ENCODE measurements around the gene CACHD1. TPM values are rescaled to one million over a fixed set of nuclear protein-coding genes. Genes with fewer than 3 reads are reported as not detected.
A peak's percentile ranks its signal among the peaks of the same experiment; 100 is the strongest.

The CACHD1 gene
- total RNA-seq, 1 donor from 2014 or later = 7.3 TPM

GRCh38 chr1:64474133-64474532, 4.2 kb downstream of the CACHD1 start:
- DNase-seq = no peak

GRCh38 chr1:64474665-64475439, 4.9 kb downstream of the CACHD1 start:
- DNase-seq = peak; percentile 15

DNA sequence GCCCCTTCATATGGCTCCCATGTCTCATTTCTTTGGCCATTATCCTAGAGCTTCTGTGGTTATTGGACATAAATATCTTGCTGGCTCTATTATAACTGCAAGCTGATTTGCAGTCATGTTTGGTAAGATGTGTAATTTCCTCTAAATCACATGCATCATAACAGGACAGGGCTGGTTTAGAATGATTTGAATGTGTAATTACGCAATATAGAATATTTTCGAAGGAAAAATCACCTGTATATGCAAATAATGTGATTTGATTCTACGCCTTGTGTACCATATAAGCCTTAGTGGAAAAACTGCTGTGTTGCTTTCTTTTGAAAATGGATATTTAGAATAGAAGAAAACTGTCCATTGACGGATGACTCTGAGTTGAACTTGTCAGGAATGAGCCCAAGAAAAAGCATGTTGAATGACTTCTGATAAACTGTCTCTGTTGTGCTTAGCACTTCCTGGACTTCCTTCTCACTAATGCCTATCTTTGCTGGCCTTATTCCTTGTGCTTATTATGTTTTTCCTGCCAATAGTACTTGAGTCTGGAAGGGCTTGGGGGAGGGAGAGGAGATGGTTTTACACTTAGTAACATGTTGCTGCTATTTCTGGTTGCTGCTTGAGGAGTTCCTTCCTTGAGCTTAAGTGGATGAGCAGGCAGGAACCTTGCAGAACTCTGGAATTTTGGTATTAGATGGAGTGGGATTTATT, 6.5 kb downstream of the CACHD1 start:
- peak; percentile 85 for DNase-seq

GRCh38 chr1:64478594-64479470, 8.9 kb downstream of the CACHD1 start:
- DNase-seq = peak; percentile 63

DNA sequence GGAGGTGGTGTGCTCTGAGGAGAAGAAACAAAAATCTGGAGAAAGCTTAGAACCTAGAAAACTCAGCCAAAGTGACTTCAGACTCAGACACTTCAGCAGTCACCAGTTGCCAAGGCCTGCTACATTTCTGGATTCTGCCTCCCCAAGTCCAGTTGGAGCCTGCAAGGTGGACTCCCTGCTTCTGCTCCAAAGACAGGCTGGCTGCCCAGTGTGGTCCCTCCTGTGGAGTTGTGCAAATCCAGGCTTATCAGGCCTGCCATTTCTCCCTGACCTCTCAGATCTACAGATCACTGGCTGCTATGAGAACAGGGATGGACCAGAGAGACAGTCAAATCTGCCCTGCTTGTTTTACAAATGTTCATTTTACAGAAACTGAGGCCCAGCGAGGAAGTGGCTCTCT, 9.9 kb downstream of the CACHD1 start:
- no peak for DNase-seq

DNA sequence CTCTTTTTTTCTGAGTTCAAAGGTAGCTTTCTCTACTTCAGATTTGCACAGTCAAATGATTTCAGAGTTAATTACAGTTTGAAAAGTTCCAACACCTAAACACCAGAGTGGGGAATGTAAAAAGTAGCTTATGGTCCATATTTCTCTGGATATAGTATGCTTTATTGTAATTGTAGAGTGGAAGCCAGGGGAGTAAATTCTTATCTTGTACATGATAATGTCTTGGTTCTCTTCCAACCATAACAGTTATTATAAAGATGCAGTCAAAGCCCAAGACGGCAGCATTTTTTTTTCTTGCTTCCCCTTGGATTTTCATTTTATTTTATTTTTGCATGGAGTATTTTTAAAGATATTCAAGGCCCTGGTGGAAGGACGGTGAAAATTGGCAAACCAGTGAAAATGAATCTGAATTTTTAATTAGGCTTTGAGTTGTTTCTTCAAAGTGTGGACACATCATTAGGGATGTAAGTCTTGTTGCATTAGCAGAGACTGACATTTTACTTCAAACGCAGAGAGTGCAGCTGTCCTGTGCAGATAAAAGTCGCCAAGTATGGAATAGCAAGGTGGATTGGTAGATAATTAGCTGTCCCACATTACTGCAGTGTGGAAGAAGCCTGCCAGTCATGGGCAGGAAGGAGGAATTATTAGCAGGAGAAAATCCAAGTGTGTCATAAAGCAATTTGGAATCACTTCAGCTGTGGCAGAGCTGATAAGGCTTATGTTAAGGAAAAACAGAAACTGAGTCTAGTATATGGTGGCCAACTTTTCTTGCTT, 11.3 kb downstream of the CACHD1 start:
- DNase-seq = peak; percentile 53

GRCh38 chr1:64482128-64482527, 12.2 kb downstream of the CACHD1 start:
- DNase-seq = no peak

DNA sequence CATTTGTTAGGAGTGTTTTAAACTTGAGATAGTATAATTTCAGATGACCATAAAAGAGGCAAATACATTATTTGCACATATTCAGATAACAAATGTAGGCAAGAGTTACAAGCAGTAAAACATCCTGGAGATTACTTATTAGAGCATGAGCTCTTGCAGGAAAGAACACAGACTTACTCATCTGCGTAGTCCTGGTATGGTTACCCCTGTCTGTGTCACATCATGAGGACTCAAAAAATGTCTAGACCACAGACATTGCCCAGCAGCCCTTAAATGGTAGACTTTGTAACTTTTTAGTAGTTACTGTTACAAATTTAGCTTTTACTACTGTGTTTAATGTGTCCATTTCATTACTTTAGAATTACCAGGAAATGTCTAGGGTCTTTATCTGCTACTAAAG, 12.8 kb downstream of the CACHD1 start:
- DNase-seq = no peak

GRCh38 chr1:64483731-64484414, 13.9 kb downstream of the CACHD1 start:
- DNase-seq = no peak

GRCh38 chr1:64484651-64485050, 14.7 kb downstream of the CACHD1 start:
- peak; percentile 66 for DNase-seq

- DNase-seq = no peak
These were observed 16.3 kb downstream of the CACHD1 start for GRCh38 chr1:64486193-64486592.

GRCh38 chr1:64487061-64487460, 17.1 kb downstream of the CACHD1 start:
- DNase-seq = no peak

GRCh38 chr1:64488862-64489261, 18.9 kb downstream of the CACHD1 start:
- DNase-seq = no peak

GRCh38 chr1:64489707-64490106, 19.8 kb downstream of the CACHD1 start:
- DNase-seq = no peak

DNA sequence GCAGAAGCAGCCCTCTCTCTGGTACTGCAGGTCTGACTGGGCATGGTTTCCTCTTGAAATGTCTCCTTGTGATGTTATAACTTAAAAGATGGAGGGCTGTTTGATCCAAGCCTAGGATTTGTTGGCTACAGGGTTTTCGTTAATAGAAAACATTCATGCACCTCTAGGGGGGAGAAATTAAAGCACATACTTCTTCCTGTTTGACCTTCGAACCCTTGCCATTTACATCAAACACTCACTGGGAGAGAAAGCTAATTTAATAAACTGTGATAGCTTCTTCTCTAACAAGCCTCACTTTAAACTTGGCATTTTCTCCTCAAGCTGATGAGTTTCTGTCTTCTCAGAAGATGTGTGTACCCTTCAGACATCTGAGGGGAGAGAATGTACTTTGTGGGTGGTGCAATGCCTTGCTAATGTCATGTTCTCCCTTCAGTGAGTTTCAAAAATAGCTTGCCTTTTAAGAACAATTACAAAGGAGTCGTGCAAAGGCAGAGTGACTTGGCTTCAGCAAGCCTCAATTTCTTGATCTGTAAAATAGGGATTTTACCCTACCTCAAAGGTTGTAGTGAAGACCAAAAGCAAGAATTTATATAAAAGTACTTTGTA, 20.4 kb downstream of the CACHD1 start:
- no peak for DNase-seq

DNA sequence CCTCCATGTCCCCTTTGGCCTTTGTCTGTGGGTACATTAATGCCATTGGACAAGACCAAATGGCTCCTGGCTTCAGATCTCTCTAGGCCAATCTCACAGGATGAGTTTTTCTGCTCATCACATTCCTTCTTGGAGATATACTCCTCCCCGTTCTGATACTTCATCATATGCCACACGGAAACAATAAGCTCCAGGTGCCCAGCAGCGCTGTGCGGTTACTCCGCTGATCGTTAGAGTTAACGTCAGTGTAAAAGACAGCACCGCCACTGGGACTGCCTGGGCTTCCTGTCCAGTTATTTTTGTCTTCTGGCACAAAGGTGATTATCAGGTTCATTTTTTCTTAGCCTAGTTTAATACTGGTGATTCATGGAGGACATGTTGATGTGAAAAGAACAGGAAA, 22.5 kb downstream of the CACHD1 start:
- peak; percentile 4 for DNase-seq

- DNase-seq = no peak
These were observed 23.9 kb downstream of the CACHD1 start for GRCh38 chr1:64493831-64494230.

- DNase-seq = no peak
These were observed 24.7 kb downstream of the CACHD1 start for GRCh38 chr1:64494659-64495058.

DNA sequence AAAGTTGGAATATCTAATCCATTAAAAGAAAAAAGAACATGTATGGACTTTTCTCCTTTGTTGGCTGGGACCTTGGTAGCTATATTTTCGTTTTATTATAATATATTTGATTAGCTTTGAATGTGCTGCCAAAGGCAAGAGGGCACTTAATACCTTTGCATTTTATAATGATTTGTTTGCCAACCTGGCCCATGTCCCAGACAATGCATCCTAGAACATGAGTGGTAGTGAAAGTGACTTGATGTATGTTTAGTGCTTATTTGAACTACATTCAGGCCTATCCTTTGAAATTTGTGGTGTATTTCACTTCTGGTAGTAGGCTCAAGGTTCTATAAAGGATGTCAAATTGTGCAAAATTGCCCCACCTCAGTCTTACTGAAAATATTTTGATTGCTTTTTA, 25.9 kb downstream of the CACHD1 start:
- no peak for DNase-seq

GRCh38 chr1:64496606-64497005, 26.7 kb downstream of the CACHD1 start:
- no peak for DNase-seq

Measured in dermis blood vessel endothelial cell (primary cell).